ENCODE data around the gene ELL2. TPM values are rescaled to one million over a fixed set of nuclear protein-coding genes. Genes with fewer than 3 reads are reported as not detected.

The ELL2 gene
- total RNA-seq, 1 donor from 2014 or later: 124 TPM

GRCh38 chr5:95889076-95889475, 72.6 kb downstream of the ELL2 start:
- peaks cover 40% of the 10 kb centered on the region for H3K4me1 Mint-ChIP-seq (ENCODE audit: low read depth)
- H3K4me3 Mint-ChIP-seq (ENCODE audit: low read depth): no peak overlapping the region
- peaks cover 4% of the 10 kb centered on the region for H3K9me3 Mint-ChIP-seq (ENCODE audit: low read depth)
- peak overlapping the region; percentile 54 for H3K27ac Mint-ChIP-seq
- no peaks in the 10 kb centered on the region for H3K27me3 Mint-ChIP-seq
- no peak for DNase-seq (ENCODE audit: low spot score, unreplicated experiment)
- H3K36me3 Mint-ChIP-seq (ENCODE audit: insufficient read depth): peaks cover 43% of the 10 kb centered on the region
- no peak for TF ChIP-seq CTCF (IDR thresholded peaks at IDR 0.05; ENCODE audit: unreplicated experiment)

GRCh38 chr5:95887977-95888376, 73.7 kb downstream of the ELL2 start:
- Mint-ChIP-seq H3K9me3 (ENCODE audit: low read depth) (peaks cover 4% of the 10 kb centered on the region), H3K27ac (no peak overlapping the region), H3K4me1 (ENCODE audit: low read depth) (peaks cover 46% of the 10 kb centered on the region), H3K27me3 (no peaks in the 10 kb centered on the region), H3K36me3 (ENCODE audit: insufficient read depth) (peaks cover 43% of the 10 kb centered on the region), H3K4me3 (ENCODE audit: low read depth) (peak overlapping the region; percentile 32)
- DNase-seq (ENCODE audit: low spot score, unreplicated experiment): no peak
- TF ChIP-seq CTCF (IDR thresholded peaks at IDR 0.05; ENCODE audit: unreplicated experiment): no peak

GRCh38 chr5:95886340-95887044, 75.2 kb downstream of the ELL2 start:
- DNase-seq (ENCODE audit: low spot score, unreplicated experiment): no peak
- H3K4me3 Mint-ChIP-seq (ENCODE audit: low read depth): no peak overlapping the region
- peaks cover 4% of the 10 kb centered on the region for H3K9me3 Mint-ChIP-seq (ENCODE audit: low read depth)
- TF ChIP-seq CTCF (IDR thresholded peaks at IDR 0.05; ENCODE audit: unreplicated experiment): no peak
- no peak overlapping the region for H3K27ac Mint-ChIP-seq
- peaks cover 40% of the 10 kb centered on the region for H3K36me3 Mint-ChIP-seq (ENCODE audit: insufficient read depth)
- no peaks in the 10 kb centered on the region for H3K27me3 Mint-ChIP-seq
- peaks cover 50% of the 10 kb centered on the region for H3K4me1 Mint-ChIP-seq (ENCODE audit: low read depth)

- H3K4me3 Mint-ChIP-seq (ENCODE audit: low read depth): no peak overlapping the region
- peaks cover 52% of the 10 kb centered on the region for H3K4me1 Mint-ChIP-seq (ENCODE audit: low read depth)
- no peak for TF ChIP-seq CTCF (IDR thresholded peaks at IDR 0.05; ENCODE audit: unreplicated experiment)
- H3K27me3 Mint-ChIP-seq: no peaks in the 10 kb centered on the region
- H3K27ac Mint-ChIP-seq: peak overlapping the region; percentile 53
- peaks cover 29% of the 10 kb centered on the region for H3K36me3 Mint-ChIP-seq (ENCODE audit: insufficient read depth)
- no peak for DNase-seq (ENCODE audit: low spot score, unreplicated experiment)
- peaks cover 4% of the 10 kb centered on the region for H3K9me3 Mint-ChIP-seq (ENCODE audit: low read depth)
Measured at GRCh38 chr5:95884511-95884910, 77.1 kb downstream of the ELL2 start.

- peaks cover 54% of the 10 kb centered on the region for H3K4me1 Mint-ChIP-seq (ENCODE audit: low read depth)
- no peak overlapping the region for H3K4me3 Mint-ChIP-seq (ENCODE audit: low read depth)
- peak overlapping the region; percentile 53 for H3K27ac Mint-ChIP-seq
- no peak for DNase-seq (ENCODE audit: low spot score, unreplicated experiment)
- TF ChIP-seq CTCF (IDR thresholded peaks at IDR 0.05; ENCODE audit: unreplicated experiment): no peak
- H3K9me3 Mint-ChIP-seq (ENCODE audit: low read depth): peaks cover 4% of the 10 kb centered on the region
- H3K36me3 Mint-ChIP-seq (ENCODE audit: insufficient read depth): peaks cover 27% of the 10 kb centered on the region
- H3K27me3 Mint-ChIP-seq: no peaks in the 10 kb centered on the region
Measured at GRCh38 chr5:95884017-95884325, 77.7 kb downstream of the ELL2 start.

Measured in progenitor cell of endocrine pancreas (in vitro differentiated cells).